H9 (cell line): ENCODE results near the gene IRX5. TPM values are rescaled to one million over a fixed set of nuclear protein-coding genes. Genes with fewer than 3 reads are reported as not detected.

Experiments
- DNase-seq: peaks from one replicate; pipeline ENCODE4 v3.0.0-alpha.2; 2017
- H2AFZ ChIP-seq: one replicate; pipeline ENCODE4 v1.6.1; 2013; ENCODE audit warnings: mild to moderate bottlenecking, low read length, control low read depth, moderate library complexity
- H2AK5ac ChIP-seq: 2 replicates; pipeline ENCODE4 v1.6.1; 2013; ENCODE audit warnings: low read length, control low read depth, mixed read lengths; ENCODE audit not compliant: insufficient read length
- H2BK120ac ChIP-seq: one replicate; pipeline ENCODE4 v1.6.1; 2013; ENCODE audit warnings: low read depth, mild to moderate bottlenecking, low read length, control low read depth, inconsistent platforms; ENCODE audit not compliant: poor library complexity, severe bottlenecking
- H2BK12ac ChIP-seq: 2 replicates; pipeline ENCODE4 v1.6.1; 2013; ENCODE audit warnings: low read length, control low read depth, mixed read lengths, low read depth; ENCODE audit not compliant: insufficient read length
- H2BK15ac ChIP-seq: 2 replicates; pipeline ENCODE4 v1.6.1; 2013; ENCODE audit warnings: low read depth, low read length, control low read depth
- H2BK20ac ChIP-seq: one replicate; pipeline ENCODE4 v1.6.1; 2013; ENCODE audit warnings: low read depth, mild to moderate bottlenecking, low read length, control low read depth, inconsistent platforms; ENCODE audit not compliant: poor library complexity, severe bottlenecking
- H2BK5ac ChIP-seq: 2 replicates; pipeline ENCODE4 v1.6.1; 2013; ENCODE audit warnings: low read length, control low read depth, mixed read lengths; ENCODE audit not compliant: insufficient read length
- H3K14ac ChIP-seq: 2 replicates; pipeline ENCODE4 v1.6.1; 2013; ENCODE audit warnings: low read length, control low read depth; ENCODE audit not compliant: insufficient read depth
- H3K18ac ChIP-seq: 2 replicates; pipeline ENCODE4 v1.6.1; 2013; ENCODE audit warnings: low read depth, mild to moderate bottlenecking, mixed read lengths, low read length, control low read depth; ENCODE audit not compliant: insufficient read length
- H3K23ac ChIP-seq: 2 replicates; pipeline ENCODE4 v1.6.1; 2013; ENCODE audit warnings: low read length, control low read depth, mixed read lengths, low read depth; ENCODE audit not compliant: insufficient read length
- H3K23me2 ChIP-seq: 2 replicates; pipeline ENCODE4 v1.6.1; 2013; ENCODE audit warnings: low read depth, mild to moderate bottlenecking, mixed read lengths, low read length, control low read depth; ENCODE audit not compliant: insufficient read length, poor library complexity, severe bottlenecking
- H3K27ac ChIP-seq: 2 replicates; pipeline ENCODE4 v1.5.1; 2013; ENCODE audit warnings: low read length, control low read depth, mixed read lengths, low read depth; ENCODE audit not compliant: insufficient read length
- H3K27me3 ChIP-seq: 2 replicates; pipeline ENCODE4 v1.6.1; 2013; ENCODE audit warnings: low read length, control low read depth, inconsistent platforms; ENCODE audit not compliant: insufficient read depth
- H3K4ac ChIP-seq: 2 replicates; pipeline ENCODE4 v1.6.1; 2013; ENCODE audit warnings: low read depth, mild to moderate bottlenecking, control low read depth, inconsistent platforms, low read length, moderate library complexity
- H3K4me1 ChIP-seq: 2 replicates; pipeline ENCODE4 v1.6.1; 2013; ENCODE audit warnings: low read length, control low read depth, inconsistent platforms; ENCODE audit not compliant: insufficient read depth
- H3K4me2 ChIP-seq: 2 replicates; pipeline ENCODE4 v1.6.1; 2013; ENCODE audit warnings: low read length, control low read depth, mixed read lengths; ENCODE audit not compliant: insufficient read length, insufficient read depth
- H3K56ac ChIP-seq: 2 replicates; pipeline ENCODE4 v1.6.1; 2013; ENCODE audit warnings: low read depth, mild to moderate bottlenecking, mixed read lengths, low read length, control low read depth; ENCODE audit not compliant: insufficient read length
- H3K79me1 ChIP-seq: 2 replicates; pipeline ENCODE4 v1.6.1; 2013; ENCODE audit warnings: low read depth, mild to moderate bottlenecking, moderate library complexity, low read length, control low read depth, inconsistent platforms; ENCODE audit not compliant: insufficient read depth, poor library complexity, severe bottlenecking
- H3K79me2 ChIP-seq: 2 replicates; pipeline ENCODE4 v1.6.1; 2013; ENCODE audit warnings: low read length, control low read depth, inconsistent platforms; ENCODE audit not compliant: insufficient read depth
- H3K9ac ChIP-seq: 2 replicates; pipeline ENCODE4 v1.6.1; 2013; ENCODE audit warnings: low read length, control low read depth, mixed read lengths; ENCODE audit not compliant: insufficient read length; ENCODE audit errors: extremely low read depth
- H3K9me3 ChIP-seq: one replicate; pipeline ENCODE4 v1.6.1; 2013; ENCODE audit warnings: low read depth, low read length, inconsistent platforms; ENCODE audit not compliant: control insufficient read depth
- H3T11ph ChIP-seq: one replicate; pipeline ENCODE4 v1.6.1; 2013; ENCODE audit warnings: mild to moderate bottlenecking, low read length, control low read depth, inconsistent platforms
- H4K20me1 ChIP-seq: one replicate; pipeline ENCODE4 v1.6.1; 2013; ENCODE audit not compliant: control insufficient read depth, insufficient read length, insufficient read depth
- H4K5ac ChIP-seq: 2 replicates; pipeline ENCODE4 v1.6.1; 2013; ENCODE audit warnings: low read depth, mild to moderate bottlenecking, mixed read lengths, low read length, control low read depth; ENCODE audit not compliant: insufficient read length
- H4K8ac ChIP-seq: replicated peaks from 2 replicates; pipeline ENCODE4 v1.6.1; 2013; ENCODE audit warnings: low read length, control low read depth, mixed read lengths, low read depth; ENCODE audit not compliant: insufficient read length
- H4K91ac ChIP-seq: 2 replicates; pipeline ENCODE4 v1.6.1; 2013; ENCODE audit warnings: low read depth, mild to moderate bottlenecking, moderate library complexity, mixed read lengths, low read length, control low read depth; ENCODE audit not compliant: insufficient read length
- H3K27ac Mint-ChIP-seq, 3 experiments: 2 replicates in 2 of 3; 3 replicates in 1 of 3; pipeline ENCODE4 v1.8.0; 2020 to 2021; ENCODE audit warnings: mixed read lengths in 3 of 3, mild to moderate bottlenecking in 1 of 3, moderate library complexity in 1 of 3
- H3K27me3 Mint-ChIP-seq: 2 replicates; pipeline ENCODE4 v1.8.0; 2021; ENCODE audit warnings: low read depth, mild to moderate bottlenecking, moderate library complexity, mixed read lengths
- H3K36me3 Mint-ChIP-seq, 3 experiments: 2 replicates in 2 of 3; 3 replicates in 1 of 3; pipeline ENCODE4 v1.8.0; 2020 to 2021; ENCODE audit warnings: low read depth in 3 of 3, mixed read lengths in 3 of 3; ENCODE audit not compliant: insufficient read depth in 1 of 3
- H3K4me1 Mint-ChIP-seq, 2 experiments: 2 replicates each; pipeline ENCODE4 v1.8.0; 2020; ENCODE audit warnings: mixed read lengths in 2 of 2
- H3K4me3 Mint-ChIP-seq, 2 experiments: 2 replicates in 1 of 2; 3 replicates in 1 of 2; pipeline ENCODE4 v1.8.0; 2020 to 2021; ENCODE audit warnings: mild to moderate bottlenecking in 2 of 2, mixed read lengths in 2 of 2, moderate library complexity in 1 of 2
- H3K9me3 Mint-ChIP-seq, 2 experiments: 2 replicates in 1 of 2; 3 replicates in 1 of 2; pipeline ENCODE4 v1.8.0; 2020; ENCODE audit warnings: mild to moderate bottlenecking in 2 of 2, mixed read lengths in 2 of 2, moderate library complexity in 1 of 2
- CTCF ChIP-seq: fragments of 200-600 bp; sonication (generic); conservative IDR thresholded peaks from 3 replicates; pipeline ENCODE4 v1.8.0; 2021; ENCODE audit warnings: antibody characterized with exemption, mild to moderate bottlenecking
- WGBS: extraction: QIAGEN DNeasy Blood & Tissue Kit; methylation state at CpG from one replicate; pipeline ENCODE4 v1.1.7; 2013; ENCODE audit warnings: missing lambda C conversion rate, low lambda C conversion rate, mixed read lengths; ENCODE audit not compliant: insufficient read length; ENCODE audit errors: extremely low coverage; 5-methylcytosine and 5-hydroxymethylcytosine counted together
- total RNA-seq: library from RNA; stranded (reverse); gene quantifications from 2 replicates; pipeline ENCODE4 v1.2.1, GENCODE V29; 2021

Gene IRX5
- total RNA-seq, 1 experiment from 2014 or later, result 0.59 TPM

GRCh38 chr16:54933281-54934011, 2.8 kb downstream of the IRX5 start:
- Histone ChIP-seq H2BK120ac (no peak overlapping the region), H3K79me2 (no peaks in the 10 kb centered on the region), H3K4me1 (no peaks in the 10 kb centered on the region), H3K9me3 (no peaks in the 10 kb centered on the region), H4K91ac (no peak overlapping the region), H2BK15ac (no peak overlapping the region), H3K4ac (no peak overlapping the region), H3K79me1 (no peaks in the 10 kb centered on the region), H2AK5ac (no peak overlapping the region), H4K5ac (no peak overlapping the region), H3K14ac (no peak overlapping the region), H3K56ac (no peak overlapping the region), H4K8ac (no peak overlapping the region), H2BK12ac (no peak overlapping the region), H3K27ac (no peak overlapping the region), H2AFZ (no peak overlapping the region), H3K23ac (no peak overlapping the region), H4K20me1 (no peaks in the 10 kb centered on the region), H3K4me2 (peak overlapping the region; percentile 42), H3K9ac (no peak overlapping the region), H2BK5ac (no peak overlapping the region), H2BK20ac (no peak overlapping the region), H3K23me2 (peaks cover 51% of the 10 kb centered on the region), H3T11ph (no peak overlapping the region), H3K18ac (no peak overlapping the region), H3K27me3 (peaks cover 59% of the 10 kb centered on the region)
- Mint-ChIP-seq H3K4me3 (peak overlapping the region; percentile 37 to 70), H3K9me3 (peaks cover 0 to 3% of the 10 kb centered on the region in 2 experiments; a peak in 4 of 5 replicates), H3K36me3 (no peaks in the 10 kb centered on the region; a peak in 2 of 7 replicates), H3K27me3 (peaks cover 88% of the 10 kb centered on the region), H3K4me1 (peaks cover 47 to 48% of the 10 kb centered on the region in 2 experiments), H3K27ac (no peak overlapping the region)
- TF ChIP-seq CTCF, result no peak
- no CpG with 5 or more reads among the region's 68 CpGs for WGBS
- peak; percentile 41 for DNase-seq
